Activated CD8-positive, alpha-beta memory T cell treated with anti-CD3 and anti-CD28 coated beads, Interleukin-2, amount 50 U/mL, for 24 hours (primary cell): ENCODE data around the gene TRPC6.

Experiments
- DNase-seq: peaks from one replicate; pipeline ENCODE4 v3.0.0-alpha.2; 2020; ENCODE audit errors: extremely low read depth

Gene TRPC6

GRCh38 chr11:101583251-101584128 lies at the start of gene TRPC6:
Gene TRPC6 (minus strand): TSS chr11:101584007. CDS start chr11:101583503, 504 bp downstream.
- DNase-seq = no peak

GRCh38 chr11:101620026-101620425 lies 36.2 kb upstream of the TRPC6 start:
- DNase-seq = no peak

- DNase-seq = no peak
Observed at GRCh38 chr11:101618709-101619108, 34.9 kb upstream of the TRPC6 start.

GRCh38 chr11:101617735-101618332 lies 34.0 kb upstream of the TRPC6 start:
- DNase-seq = no peak

GRCh38 chr11:101612481-101612880 lies 28.7 kb upstream of the TRPC6 start:
- DNase-seq = no peak

- DNase-seq = no peak
Observed at GRCh38 chr11:101600924-101601323, 17.1 kb upstream of the TRPC6 start.

- no peak for DNase-seq
Observed at GRCh38 chr11:101586965-101587364, 3.2 kb upstream of the TRPC6 start.

- no peak for DNase-seq
Observed at GRCh38 chr11:101584655-101585054, 848 bp upstream of the TRPC6 start.

GRCh38 chr11:101584129-101584515 lies 315 bp upstream of the TRPC6 start:
- DNase-seq = no peak

GRCh38 chr11:101582989-101583250 lies 887 bp downstream of the TRPC6 start:
- no peak for DNase-seq

GRCh38 chr11:101582236-101582988 lies 1.4 kb downstream of the TRPC6 start:
- no peak for DNase-seq

- DNase-seq = no peak
Observed at GRCh38 chr11:101577461-101577860, 6.3 kb downstream of the TRPC6 start.

GRCh38 chr11:101576456-101576855 lies 7.4 kb downstream of the TRPC6 start:
- no peak for DNase-seq

GRCh38 chr11:101574886-101575285 lies 8.9 kb downstream of the TRPC6 start:
- DNase-seq = no peak

- no peak for DNase-seq
Observed at GRCh38 chr11:101567071-101567470, 16.7 kb downstream of the TRPC6 start.

- DNase-seq = no peak
Observed at GRCh38 chr11:101566626-101567025, 17.2 kb downstream of the TRPC6 start.

- no peak for DNase-seq
Observed at GRCh38 chr11:101563166-101563565, 20.6 kb downstream of the TRPC6 start.

- no peak for DNase-seq
Observed at GRCh38 chr11:101555366-101555765, 28.4 kb downstream of the TRPC6 start.

GRCh38 chr11:101553891-101554292 lies 29.9 kb downstream of the TRPC6 start:
- no peak for DNase-seq

- DNase-seq = no peak
Observed at GRCh38 chr11:101552888-101553287, 30.9 kb downstream of the TRPC6 start.

- no peak for DNase-seq
Observed at GRCh38 chr11:101528541-101528940, 55.3 kb downstream of the TRPC6 start.

GRCh38 chr11:101523634-101524260 lies 60.1 kb downstream of the TRPC6 start:
- no peak for DNase-seq
